ENCODE measurements around the gene SEC23A. TPM values are rescaled to one million over a fixed set of nuclear protein-coding genes. Genes with fewer than 3 reads are reported as not detected.

Gene SEC23A
- total RNA-seq, 1 donor from 2014 or later: 56.7 TPM

DNA sequence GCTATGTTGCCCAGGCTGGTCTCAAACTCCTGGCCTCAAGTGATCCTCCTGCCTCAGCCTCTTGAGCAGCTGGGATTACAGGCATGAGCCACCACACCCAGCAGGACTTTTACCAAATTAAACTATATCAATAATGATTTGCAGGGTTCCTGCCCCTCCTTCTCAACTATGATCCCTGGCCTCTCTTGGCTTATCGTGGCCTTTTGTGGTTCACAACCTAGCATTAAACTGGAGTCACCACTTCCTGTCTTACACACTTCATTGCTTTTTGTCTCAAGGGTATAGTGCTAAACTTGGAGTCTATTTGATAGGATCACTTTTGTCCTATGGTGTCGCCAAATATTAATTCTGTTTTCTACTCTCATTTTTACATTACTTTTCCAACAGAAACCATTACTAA is 64.5 kb downstream of the SEC23A start:
- Histone ChIP-seq H3K36me3 (peaks cover 92% of the 10 kb centered on the region), H3K27ac (no peak overlapping the region), H3K9me3 (no peaks in the 10 kb centered on the region), H3K4me1 (no peaks in the 10 kb centered on the region), H3K27me3 (ENCODE audit: low read depth) (no peaks in the 10 kb centered on the region), H3K4me3 (no peak overlapping the region)
- ATAC-seq (no peak), DNase-seq (no peak)
- intact Hi-C loops (cut with DNase I): no loop called here
- TF ChIP-seq, protein P1, sequence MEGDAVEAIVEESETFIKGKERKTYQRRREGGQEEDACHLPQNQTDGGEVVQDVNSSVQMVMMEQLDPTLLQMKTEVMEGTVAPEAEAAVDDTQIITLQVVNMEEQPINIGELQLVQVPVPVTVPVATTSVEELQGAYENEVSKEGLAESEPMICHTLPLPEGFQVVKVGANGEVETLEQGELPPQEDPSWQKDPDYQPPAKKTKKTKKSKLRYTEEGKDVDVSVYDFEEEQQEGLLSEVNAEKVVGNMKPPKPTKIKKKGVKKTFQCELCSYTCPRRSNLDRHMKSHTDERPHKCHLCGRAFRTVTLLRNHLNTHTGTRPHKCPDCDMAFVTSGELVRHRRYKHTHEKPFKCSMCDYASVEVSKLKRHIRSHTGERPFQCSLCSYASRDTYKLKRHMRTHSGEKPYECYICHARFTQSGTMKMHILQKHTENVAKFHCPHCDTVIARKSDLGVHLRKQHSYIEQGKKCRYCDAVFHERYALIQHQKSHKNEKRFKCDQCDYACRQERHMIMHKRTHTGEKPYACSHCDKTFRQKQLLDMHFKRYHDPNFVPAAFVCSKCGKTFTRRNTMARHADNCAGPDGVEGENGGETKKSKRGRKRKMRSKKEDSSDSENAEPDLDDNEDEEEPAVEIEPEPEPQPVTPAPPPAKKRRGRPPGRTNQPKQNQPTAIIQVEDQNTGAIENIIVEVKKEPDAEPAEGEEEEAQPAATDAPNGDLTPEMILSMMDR (IDR thresholded peaks at IDR 0.05): no peak

DNA sequence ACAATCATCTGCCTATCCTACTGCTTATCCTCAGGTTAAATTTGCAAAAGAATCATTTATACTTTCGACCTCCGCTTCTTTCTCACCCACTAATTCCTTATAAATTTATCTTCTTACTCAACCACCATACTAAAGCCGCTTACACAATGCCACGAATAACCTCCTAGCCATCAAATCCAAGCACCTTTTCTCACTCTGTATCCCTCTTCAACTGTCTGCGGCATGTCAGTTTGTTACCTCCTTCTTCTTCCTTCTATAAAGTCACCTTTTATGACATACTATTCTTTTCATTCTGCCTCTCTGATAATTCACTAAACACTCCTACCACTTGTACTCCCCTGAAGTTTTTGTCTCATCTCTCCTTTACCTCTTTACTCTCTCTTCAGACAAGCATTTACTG is 66.3 kb downstream of the SEC23A start:
- H3K27me3 ChIP-seq (ENCODE audit: low read depth): no peaks in the 10 kb centered on the region
- peaks cover 92% of the 10 kb centered on the region for H3K36me3 ChIP-seq
- no peaks in the 10 kb centered on the region for H3K9me3 ChIP-seq
- DNase-seq: no peak
- ATAC-seq: no peak
- intact Hi-C loops (cut with DNase I): no loop called here
- H3K4me3 ChIP-seq: no peak overlapping the region
- no peak overlapping the region for H3K27ac ChIP-seq
- H3K4me1 ChIP-seq: no peaks in the 10 kb centered on the region
- TF ChIP-seq, protein P1 (IDR thresholded peaks at IDR 0.05): no peak

DNA sequence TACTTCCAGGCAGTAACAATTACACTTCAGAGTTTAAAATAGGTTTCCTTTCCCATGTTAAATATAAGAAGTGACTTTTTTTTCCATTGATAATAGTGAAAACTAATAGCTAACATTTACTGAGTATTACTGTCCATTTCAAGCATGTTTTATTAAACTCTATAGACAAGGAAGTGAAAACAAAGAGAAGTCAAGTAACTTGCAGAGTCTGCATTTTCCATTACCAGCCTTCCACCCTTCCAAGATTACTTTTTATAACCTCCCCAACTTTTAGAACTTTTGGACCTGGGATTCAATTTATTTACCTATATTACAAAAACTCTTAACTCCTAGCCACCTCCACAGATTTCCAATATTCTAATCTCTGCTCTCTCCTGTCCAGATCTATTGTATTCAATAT is 67.7 kb downstream of the SEC23A start:
- intact Hi-C loops (cut with DNase I): no loop called here
- Histone ChIP-seq H3K4me1 (no peaks in the 10 kb centered on the region), H3K4me3 (no peak overlapping the region), H3K27me3 (ENCODE audit: low read depth) (no peaks in the 10 kb centered on the region), H3K27ac (no peak overlapping the region), H3K36me3 (peaks cover 91% of the 10 kb centered on the region), H3K9me3 (no peaks in the 10 kb centered on the region)
- DNase-seq (no peak), ATAC-seq (no peak)
- TF ChIP-seq, protein P1 (IDR thresholded peaks at IDR 0.05): no peak

DNA sequence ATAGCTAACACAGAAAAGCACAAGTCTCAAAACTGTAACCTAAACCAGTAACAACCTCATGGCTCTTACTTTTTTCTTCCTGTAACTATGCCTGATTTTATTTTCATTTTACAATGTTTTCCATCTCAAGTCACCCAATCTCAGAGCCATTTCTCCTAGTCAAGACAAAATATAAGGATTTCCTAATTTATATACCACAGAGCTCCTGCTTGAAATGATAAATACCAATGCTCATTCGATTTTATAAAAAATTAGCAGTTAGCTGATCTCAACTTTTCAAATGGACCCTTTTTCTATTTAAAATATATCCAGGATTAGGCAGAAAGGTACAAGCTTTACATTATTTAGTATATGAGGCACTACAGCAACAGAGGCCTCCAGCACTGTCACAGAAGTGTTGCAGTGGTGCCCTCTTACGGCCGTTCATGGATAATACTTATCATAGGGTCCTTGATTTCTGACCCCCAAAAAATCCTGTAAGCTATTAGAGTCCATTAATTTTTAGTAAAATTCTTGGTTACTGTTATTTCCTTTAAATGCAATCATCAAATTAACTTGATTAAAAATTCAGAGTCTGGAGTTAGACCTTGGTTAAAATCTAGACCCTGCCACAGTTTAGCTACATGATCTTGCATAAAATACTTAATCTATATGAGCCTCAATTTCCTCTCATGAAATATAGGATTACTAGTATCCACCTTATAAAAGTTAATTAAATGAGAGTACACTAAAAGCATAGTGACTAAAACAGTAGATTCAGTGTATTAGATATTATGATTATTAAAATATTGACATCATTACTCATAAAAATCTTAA is 68.3 kb downstream of the SEC23A start:
- TF ChIP-seq, protein P1 (IDR thresholded peaks at IDR 0.05): peak; percentile 23
- H3K9me3 ChIP-seq: no peaks in the 10 kb centered on the region
- no peaks in the 10 kb centered on the region for H3K4me1 ChIP-seq
- intact Hi-C loops (cut with DNase I): no loop called here
- peaks cover 91% of the 10 kb centered on the region for H3K36me3 ChIP-seq
- no peak for ATAC-seq
- no peak overlapping the region for H3K27ac ChIP-seq
- H3K4me3 ChIP-seq: no peak overlapping the region
- H3K27me3 ChIP-seq (ENCODE audit: low read depth): no peaks in the 10 kb centered on the region
- no peak for DNase-seq

DNA sequence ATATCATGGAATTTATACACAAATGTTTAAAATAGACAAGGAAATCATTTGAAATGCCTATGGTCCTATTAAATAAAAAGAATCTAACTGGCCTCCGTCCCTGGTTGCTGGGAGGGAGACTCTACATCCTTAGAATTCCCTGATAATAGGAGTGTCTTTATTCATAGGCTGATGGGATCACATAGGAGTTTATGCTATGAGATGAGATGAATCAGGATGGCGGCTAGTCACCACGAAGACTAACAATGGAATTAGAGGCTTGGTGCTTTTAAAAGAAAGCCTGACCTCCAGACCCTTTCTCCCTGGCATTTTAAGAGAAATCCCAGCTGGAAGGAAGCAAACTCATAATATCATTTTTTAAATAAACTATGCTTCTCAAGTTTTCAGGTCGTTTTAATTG is 69.7 kb downstream of the SEC23A start:
- Histone ChIP-seq H3K27ac (no peak overlapping the region), H3K36me3 (peaks cover 82% of the 10 kb centered on the region), H3K4me1 (no peaks in the 10 kb centered on the region), H3K9me3 (no peaks in the 10 kb centered on the region), H3K4me3 (no peak overlapping the region), H3K27me3 (ENCODE audit: low read depth) (no peaks in the 10 kb centered on the region)
- TF ChIP-seq, protein P1 (IDR thresholded peaks at IDR 0.05): no peak
- intact Hi-C loops (cut with DNase I): no loop called here
- DNase-seq: no peak
- ATAC-seq: no peak
